Cardiac fibroblast (primary cell): ENCODE results near the gene NCOA3.
A peak's percentile ranks its signal among the peaks of the same experiment; 100 is the strongest.

Experiments
- DNase-seq, 2 donors: peaks; one replicate each; pipeline versions ENCODE4 v3.0.0 to v3.0.0-alpha.2; 2010; ENCODE audit warnings: low read depth in 2 of 2
- H3K4me3 ChIP-seq, 2 donors: replicated peaks in 1 of 2; 1 replicate in 1 of 2; 2 replicates in 1 of 2; pipeline ENCODE4 v1.5.1; 2011; ENCODE audit warnings: low read depth in 2 of 2, low read length in 2 of 2, mild to moderate bottlenecking in 2 of 2, moderate library complexity in 1 of 2
- CTCF ChIP-seq: IDR thresholded peaks from one replicate; pipeline ENCODE4 v1.5.1; 2011; ENCODE audit warnings: low read depth, mild to moderate bottlenecking, low read length, inconsistent platforms

The NCOA3 gene

GRCh38 chr20:47464380-47465101 is 37.1 kb upstream of the NCOA3 start:
- peak; percentile 64 for TF ChIP-seq CTCF
- DNase-seq, result peak; percentile 98 to 100
- H3K4me3 ChIP-seq, result no peak overlapping the region

- no peak for TF ChIP-seq CTCF
- DNase-seq, result no peak
Measured at GRCh38 chr20:47465335-47466090, 36.2 kb upstream of the NCOA3 start.

GRCh38 chr20:47466213-47466612 is 35.5 kb upstream of the NCOA3 start:
- no peak overlapping the region for H3K4me3 ChIP-seq
- peak; percentile 43 to 56 for DNase-seq
- no peak for TF ChIP-seq CTCF

More at GRCh38 chr20:47465335-47466090, 36.2 kb upstream of the NCOA3 start:
- no peak overlapping the region for H3K4me3 ChIP-seq

- DNase-seq, result no peak
- TF ChIP-seq CTCF, result no peak
Measured at GRCh38 chr20:47466704-47467459, 34.8 kb upstream of the NCOA3 start.

GRCh38 chr20:47468290-47469050 is 33.2 kb upstream of the NCOA3 start:
- no peak for TF ChIP-seq CTCF
- no peak overlapping the region for H3K4me3 ChIP-seq
- no peak for DNase-seq

More at GRCh38 chr20:47466704-47467459, 34.8 kb upstream of the NCOA3 start:
- no peak overlapping the region for H3K4me3 ChIP-seq

- no peak for TF ChIP-seq CTCF
- no peak overlapping the region for H3K4me3 ChIP-seq
- DNase-seq, result no peak
Measured at GRCh38 chr20:47475419-47476044, 26.2 kb upstream of the NCOA3 start.
